WTC11 (cell line): Measurements from ENCODE around the gene CTTNBP2NL. TPM values are rescaled to one million over a fixed set of nuclear protein-coding genes. Genes with fewer than 3 reads are reported as not detected.

Experiments
- ATAC-seq: fragments of 200-7000 bp; cut with Tn5 transposase; 2 replicates; pipeline ENCODE4 v1.10.0; 2021; ENCODE audit warnings: mild to moderate bottlenecking, moderate library complexity
- CTCF ChIA-PET: fragments of 300-600 bp; sonication (Branson Sonifier 250); formaldehyde crosslinking; loops from one replicate; lab custom pipeline; 2021; ENCODE audit warnings: antibody characterized with exemption; lab: Charles Lee
- POLR2A ChIA-PET: fragments of 350-600 bp; sonication (Branson Sonifier 250); formaldehyde crosslinking; loops from one replicate; lab custom pipeline; 2021; ENCODE audit warnings: antibody characterized with exemption; lab: Charles Lee
- DNase-seq: peaks from one replicate; pipeline ENCODE4 v3.0.0; 2021; ENCODE audit warnings: low spot score
- H3K27ac Mint-ChIP-seq: 2 replicates; pipeline ENCODE4 v1.8.0; 2021; ENCODE audit warnings: mixed read lengths
- H3K27me3 Mint-ChIP-seq: 2 replicates; pipeline ENCODE4 v1.8.0; 2021; ENCODE audit warnings: low read depth, mild to moderate bottlenecking, moderate library complexity, mixed read lengths
- H3K36me3 Mint-ChIP-seq: 2 replicates; pipeline ENCODE4 v1.8.0; 2021; ENCODE audit warnings: mixed read lengths
- H3K4me1 Mint-ChIP-seq: 2 replicates; pipeline ENCODE4 v1.8.0; 2022; ENCODE audit warnings: mixed read lengths
- H3K4me3 Mint-ChIP-seq: 2 replicates; pipeline ENCODE4 v1.8.0; 2021; ENCODE audit warnings: mild to moderate bottlenecking, moderate library complexity, mixed read lengths
- H3K9me3 Mint-ChIP-seq: 2 replicates; pipeline ENCODE4 v1.8.0; 2021; ENCODE audit warnings: mixed read lengths
- AR ChIP-seq: fragments of 250-450 bp; sonication (Bioruptor Pico); IDR thresholded peaks from 2 replicates; pipeline ENCODE4 v1.9.0; 2021; ENCODE audit warnings: mild to moderate bottlenecking
- ATF3 ChIP-seq: sonication (generic); formaldehyde crosslinking; conservative IDR thresholded peaks from 2 replicates; pipeline ENCODE4 v1.8.1; 2022; ENCODE audit warnings: mild to moderate bottlenecking, missing genetic modification reagents
- CBFB ChIP-seq: sonication (generic); formaldehyde crosslinking; IDR thresholded peaks from 2 replicates; pipeline ENCODE4 v1.8.1; 2022; ENCODE audit warnings: mild to moderate bottlenecking, low read depth, missing genetic modification reagents
- CREB1 ChIP-seq: sonication (generic); formaldehyde crosslinking; IDR thresholded peaks from 2 replicates; pipeline ENCODE4 v1.8.0; 2023; ENCODE audit warnings: mild to moderate bottlenecking, missing genetic modification reagents
- E2F4 ChIP-seq: sonication (generic); formaldehyde crosslinking; IDR thresholded peaks from 2 replicates; pipeline ENCODE4 v1.8.1; 2022; ENCODE audit warnings: low read depth, mild to moderate bottlenecking, moderate library complexity, missing genetic modification reagents, borderline replicate concordance
- ELF4 ChIP-seq: sonication (generic); formaldehyde crosslinking; IDR thresholded peaks from 2 replicates; pipeline ENCODE4 v1.8.1; 2022; ENCODE audit warnings: low read depth, mild to moderate bottlenecking, moderate library complexity, missing genetic modification reagents
- GTF2I ChIP-seq: fragments of 250-450 bp; sonication (Bioruptor Pico); conservative IDR thresholded peaks from 2 replicates; pipeline ENCODE4 v1.4.0; 2021; ENCODE audit warnings: mild to moderate bottlenecking
- HMGA2 ChIP-seq: fragments of 250-450 bp; sonication (Bioruptor Pico); IDR thresholded peaks from 2 replicates; pipeline ENCODE4 v1.4.0; 2021; ENCODE audit warnings: mild to moderate bottlenecking, moderate library complexity
- KAT7 ChIP-seq: sonication (generic); formaldehyde crosslinking; IDR thresholded peaks from 2 replicates; pipeline ENCODE4 v1.8.1; 2023; ENCODE audit warnings: missing genetic modification reagents, mild to moderate bottlenecking, borderline replicate concordance
- SMAD4 ChIP-seq: sonication (generic); formaldehyde crosslinking; IDR thresholded peaks from 2 replicates; pipeline ENCODE4 v1.8.0; 2022; ENCODE audit warnings: mild to moderate bottlenecking, missing genetic modification reagents
- USF1 ChIP-seq: sonication (generic); formaldehyde crosslinking; IDR thresholded peaks from 2 replicates; pipeline ENCODE4 v1.8.0; 2022; ENCODE audit warnings: mild to moderate bottlenecking, missing genetic modification reagents
- ZBTB21 ChIP-seq: sonication (generic); formaldehyde crosslinking; IDR thresholded peaks from 2 replicates; pipeline ENCODE4 v1.8.1; 2023; ENCODE audit warnings: mild to moderate bottlenecking, missing genetic modification reagents, borderline replicate concordance
- ZNF121 ChIP-seq: sonication (generic); formaldehyde crosslinking; IDR thresholded peaks from 2 replicates; pipeline ENCODE4 v1.8.0; 2023; ENCODE audit warnings: missing genetic modification reagents
- ZNF232 ChIP-seq: sonication (generic); formaldehyde crosslinking; IDR thresholded peaks from 2 replicates; pipeline ENCODE4 v1.8.0; 2022; ENCODE audit warnings: mild to moderate bottlenecking, missing genetic modification reagents
- ZNF416 ChIP-seq: fragments of 250-450 bp; sonication (Bioruptor Pico); IDR thresholded peaks from 2 replicates; pipeline ENCODE4 v1.9.0; 2021; ENCODE audit warnings: mild to moderate bottlenecking, inconsistent platforms
- total RNA-seq: library from RNA; stranded (reverse); gene quantifications from 3 replicates; pipeline ENCODE4 v1.2.3, GENCODE V29; 2021
- TF ChIP-seq, protein P1 (sequence below): sonication (generic); formaldehyde crosslinking; IDR thresholded peaks from 2 replicates; pipeline ENCODE4 v1.8.0; 2023; ENCODE audit warnings: missing genetic modification reagents, mild to moderate bottlenecking, borderline replicate concordance
- TF ChIP-seq, protein P2 (sequence below): sonication (generic); formaldehyde crosslinking; IDR thresholded peaks from 2 replicates; pipeline ENCODE4 v1.8.1; 2023; ENCODE audit warnings: mild to moderate bottlenecking, missing genetic modification reagents

CTTNBP2NL gene
- total RNA-seq, 1 experiment from 2014 or later: 32.8 TPM

DNA sequence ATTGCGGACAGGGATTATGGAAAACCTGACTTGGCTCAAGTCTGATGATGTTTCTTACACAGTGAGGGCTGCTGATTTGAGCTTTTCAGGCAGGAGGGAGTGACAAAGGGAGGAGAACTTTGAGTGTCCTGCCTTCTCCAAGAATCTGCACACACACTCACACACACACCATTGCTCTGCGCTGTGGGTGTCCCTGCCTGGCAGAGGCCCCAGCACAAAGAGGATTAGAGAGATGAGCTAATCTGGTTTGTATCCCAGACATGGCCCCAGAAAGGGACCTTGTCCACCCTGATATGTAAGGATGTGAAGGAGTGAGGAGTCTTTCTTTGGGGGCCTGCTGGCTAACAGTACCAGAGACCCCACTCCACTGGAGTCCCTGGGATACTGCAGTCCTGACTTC lies 106.8 kb downstream of the CTTNBP2NL start (continued):
- no peak for TF ChIP-seq ZNF232 (CRISPR knock-in tag)
- TF ChIP-seq, protein P1, sequence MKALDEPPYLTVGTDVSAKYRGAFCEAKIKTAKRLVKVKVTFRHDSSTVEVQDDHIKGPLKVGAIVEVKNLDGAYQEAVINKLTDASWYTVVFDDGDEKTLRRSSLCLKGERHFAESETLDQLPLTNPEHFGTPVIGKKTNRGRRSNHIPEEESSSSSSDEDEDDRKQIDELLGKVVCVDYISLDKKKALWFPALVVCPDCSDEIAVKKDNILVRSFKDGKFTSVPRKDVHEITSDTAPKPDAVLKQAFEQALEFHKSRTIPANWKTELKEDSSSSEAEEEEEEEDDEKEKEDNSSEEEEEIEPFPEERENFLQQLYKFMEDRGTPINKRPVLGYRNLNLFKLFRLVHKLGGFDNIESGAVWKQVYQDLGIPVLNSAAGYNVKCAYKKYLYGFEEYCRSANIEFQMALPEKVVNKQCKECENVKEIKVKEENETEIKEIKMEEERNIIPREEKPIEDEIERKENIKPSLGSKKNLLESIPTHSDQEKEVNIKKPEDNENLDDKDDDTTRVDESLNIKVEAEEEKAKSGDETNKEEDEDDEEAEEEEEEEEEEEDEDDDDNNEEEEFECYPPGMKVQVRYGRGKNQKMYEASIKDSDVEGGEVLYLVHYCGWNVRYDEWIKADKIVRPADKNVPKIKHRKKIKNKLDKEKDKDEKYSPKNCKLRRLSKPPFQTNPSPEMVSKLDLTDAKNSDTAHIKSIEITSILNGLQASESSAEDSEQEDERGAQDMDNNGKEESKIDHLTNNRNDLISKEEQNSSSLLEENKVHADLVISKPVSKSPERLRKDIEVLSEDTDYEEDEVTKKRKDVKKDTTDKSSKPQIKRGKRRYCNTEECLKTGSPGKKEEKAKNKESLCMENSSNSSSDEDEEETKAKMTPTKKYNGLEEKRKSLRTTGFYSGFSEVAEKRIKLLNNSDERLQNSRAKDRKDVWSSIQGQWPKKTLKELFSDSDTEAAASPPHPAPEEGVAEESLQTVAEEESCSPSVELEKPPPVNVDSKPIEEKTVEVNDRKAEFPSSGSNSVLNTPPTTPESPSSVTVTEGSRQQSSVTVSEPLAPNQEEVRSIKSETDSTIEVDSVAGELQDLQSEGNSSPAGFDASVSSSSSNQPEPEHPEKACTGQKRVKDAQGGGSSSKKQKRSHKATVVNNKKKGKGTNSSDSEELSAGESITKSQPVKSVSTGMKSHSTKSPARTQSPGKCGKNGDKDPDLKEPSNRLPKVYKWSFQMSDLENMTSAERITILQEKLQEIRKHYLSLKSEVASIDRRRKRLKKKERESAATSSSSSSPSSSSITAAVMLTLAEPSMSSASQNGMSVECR (CRISPR knock-in tag): no peak

- H3K27ac Mint-ChIP-seq: no peak overlapping the region
- no peaks in the 10 kb centered on the region for H3K36me3 Mint-ChIP-seq
- no peaks in the 10 kb centered on the region for H3K9me3 Mint-ChIP-seq
- no peak for ATAC-seq
- H3K27me3 Mint-ChIP-seq: peaks cover 89% of the 10 kb centered on the region
- peaks cover 15% of the 10 kb centered on the region for H3K4me1 Mint-ChIP-seq
- ChIA-PET CTCF (no interaction called here), POLR2A (interaction anchor here (0.6 kb wide), 1 partner anchor 91 kb away, joined by 3 read pairs; no protein-coding TSS in a partner anchor)
- no peak for DNase-seq
- no peak overlapping the region for H3K4me3 Mint-ChIP-seq
- no peak for TF ChIP-seq CREB1 (CRISPR knock-in tag)
- no peak for TF ChIP-seq AR (CRISPR knock-in tag)
- TF ChIP-seq GTF2I: no peak
- TF ChIP-seq, protein P2, sequence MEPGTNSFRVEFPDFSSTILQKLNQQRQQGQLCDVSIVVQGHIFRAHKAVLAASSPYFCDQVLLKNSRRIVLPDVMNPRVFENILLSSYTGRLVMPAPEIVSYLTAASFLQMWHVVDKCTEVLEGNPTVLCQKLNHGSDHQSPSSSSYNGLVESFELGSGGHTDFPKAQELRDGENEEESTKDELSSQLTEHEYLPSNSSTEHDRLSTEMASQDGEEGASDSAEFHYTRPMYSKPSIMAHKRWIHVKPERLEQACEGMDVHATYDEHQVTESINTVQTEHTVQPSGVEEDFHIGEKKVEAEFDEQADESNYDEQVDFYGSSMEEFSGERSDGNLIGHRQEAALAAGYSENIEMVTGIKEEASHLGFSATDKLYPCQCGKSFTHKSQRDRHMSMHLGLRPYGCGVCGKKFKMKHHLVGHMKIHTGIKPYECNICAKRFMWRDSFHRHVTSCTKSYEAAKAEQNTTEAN (CRISPR knock-in tag): no peak
- TF ChIP-seq CBFB (CRISPR knock-in tag): no peak
- TF ChIP-seq ZBTB21 (CRISPR knock-in tag): no peak
- no peak for TF ChIP-seq SMAD4
- no peak for TF ChIP-seq KAT7
- TF ChIP-seq ZNF121 (CRISPR knock-in tag): no peak
- no peak for TF ChIP-seq ATF3 (CRISPR knock-in tag)
- no peak for TF ChIP-seq E2F4 (CRISPR knock-in tag)
- no peak for TF ChIP-seq HMGA2
- no peak for TF ChIP-seq ZNF416
- TF ChIP-seq, protein P1 (CRISPR knock-in tag): no peak
- no peak for TF ChIP-seq USF1 (CRISPR knock-in tag)
- TF ChIP-seq ELF4 (CRISPR knock-in tag): no peak
Measured at GRCh38 chr1:112504001-112504660, 108.1 kb downstream of the CTTNBP2NL start.
